Activated CD8-positive, alpha-beta memory T cell treated with anti-CD3 and anti-CD28 coated beads for 24 hours (primary cell): ENCODE results near the gene PDE4D.
"Not testable (repeated sequence)": the region's sequence is repeated elsewhere in the genome, so short reads cannot be mapped to it uniquely, and the experiment has no call there.

ENCODE experiments used
- DNase-seq: peaks from one replicate; pipeline ENCODE4 v3.0.0-alpha.2; 2020

The PDE4D gene

DNA sequence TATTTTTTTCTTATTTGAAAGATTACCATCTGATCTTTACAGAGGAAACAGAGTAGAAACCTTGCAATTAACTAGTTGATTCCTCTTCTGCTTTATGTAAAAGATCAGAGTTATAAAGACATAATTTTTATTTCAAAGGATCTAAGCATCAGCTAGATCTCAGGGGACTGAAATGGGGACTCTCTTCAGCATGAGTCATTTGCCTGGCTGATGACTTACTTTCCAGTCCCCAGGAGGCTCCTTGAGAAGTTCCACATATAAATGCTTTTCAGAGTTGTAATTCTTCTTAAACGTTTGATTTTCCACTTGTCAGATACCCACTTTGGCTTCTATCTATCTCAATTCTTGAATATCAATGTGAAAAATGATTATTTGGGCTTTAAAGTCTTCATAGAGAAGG, 921.2 kb downstream of the PDE4D start:
- no peak for DNase-seq

GRCh38 chr5:58970766-58971165, 922.8 kb downstream of the PDE4D start:
- no peak for DNase-seq

- DNase-seq = no peak
These were observed 923.7 kb downstream of the PDE4D start for GRCh38 chr5:58969795-58970194.

DNA sequence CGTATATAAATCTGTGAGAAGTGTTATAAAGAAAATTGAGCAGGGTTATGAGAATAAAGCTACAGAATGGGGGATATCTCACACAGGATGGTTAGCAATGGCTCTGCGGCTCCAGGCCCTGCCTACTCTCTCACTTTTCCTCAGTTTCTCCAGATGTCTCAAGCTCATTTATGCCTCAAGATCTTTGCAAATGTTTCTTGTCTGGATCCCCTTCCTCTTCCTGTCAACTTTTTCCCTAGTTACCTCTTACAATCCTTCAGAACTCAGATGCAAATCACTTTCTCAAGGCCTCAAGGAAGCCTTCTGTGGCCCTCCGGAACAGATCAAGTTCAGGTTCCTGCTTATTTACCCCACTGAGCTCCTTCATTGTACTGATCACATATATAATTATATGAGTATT, 924.3 kb downstream of the PDE4D start:
- DNase-seq = no peak

DNA sequence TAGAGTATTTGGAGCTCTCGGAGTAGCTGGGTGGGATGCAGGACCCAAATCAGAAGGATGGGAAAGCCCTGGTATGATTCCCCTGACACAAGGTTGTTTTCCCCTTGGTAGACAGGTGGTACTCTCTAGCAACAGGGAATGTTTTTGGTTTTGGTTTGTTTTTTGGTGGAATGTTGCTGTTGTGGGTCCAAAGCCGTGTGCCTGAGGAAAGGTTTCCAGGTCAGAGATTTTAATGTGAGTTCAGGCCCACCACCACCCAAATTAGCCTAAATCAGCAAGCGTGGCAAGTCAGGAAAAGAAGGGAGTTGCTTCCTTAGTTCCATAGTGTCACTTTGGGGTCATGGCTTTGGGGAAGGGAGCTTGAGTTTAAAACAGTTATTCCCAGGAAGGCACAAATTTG, 925.2 kb downstream of the PDE4D start:
- no peak for DNase-seq

- no peak for DNase-seq
These were observed 925.8 kb downstream of the PDE4D start for GRCh38 chr5:58967597-58968281.

GRCh38 chr5:58965677-58966414, 927.7 kb downstream of the PDE4D start:
- DNase-seq = no peak

- no peak for DNase-seq
These were observed 929.7 kb downstream of the PDE4D start for GRCh38 chr5:58963821-58964220.

DNA sequence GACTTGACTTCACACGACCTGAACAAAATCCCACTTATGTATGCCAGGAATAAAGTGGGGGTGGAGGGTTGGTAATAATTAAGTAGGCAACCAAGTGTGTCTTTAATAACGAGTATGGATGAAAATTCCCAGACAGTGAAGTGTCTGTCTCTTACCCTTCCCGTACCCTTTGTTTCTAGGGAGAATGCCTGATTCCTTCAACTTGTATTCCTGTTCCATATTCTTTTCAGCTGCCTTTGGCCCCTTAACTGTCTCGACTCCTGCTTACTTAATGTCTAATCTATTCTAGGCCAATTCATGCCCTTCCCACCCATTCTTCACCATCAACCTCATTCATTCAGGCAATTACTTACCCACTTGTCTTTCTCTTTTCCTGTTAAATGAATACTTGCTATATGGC, 930.2 kb downstream of the PDE4D start:
- DNase-seq = no peak

- DNase-seq = no peak
These were observed 931.8 kb downstream of the PDE4D start for GRCh38 chr5:58961631-58962280.

DNA sequence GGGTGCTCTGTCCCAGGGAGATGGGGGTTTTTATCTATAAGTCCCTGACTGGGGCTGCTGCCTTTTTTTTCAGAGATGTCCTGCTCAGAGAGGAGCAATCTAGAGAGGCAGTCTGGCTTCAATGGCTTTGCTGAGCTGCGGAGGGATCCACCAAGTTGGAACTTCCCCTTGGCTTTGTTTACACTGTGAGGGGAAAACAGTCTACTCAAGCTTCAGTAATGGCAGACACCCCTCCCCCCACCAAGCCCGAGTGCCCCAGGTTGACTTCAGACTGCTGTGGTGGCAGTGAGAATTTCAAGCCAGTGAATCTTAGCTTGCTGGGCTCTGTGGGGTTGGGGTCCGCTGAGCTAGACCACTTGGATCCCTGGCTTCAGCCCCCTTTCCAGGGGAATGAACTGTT, 934.8 kb downstream of the PDE4D start:
- DNase-seq = no peak

DNA sequence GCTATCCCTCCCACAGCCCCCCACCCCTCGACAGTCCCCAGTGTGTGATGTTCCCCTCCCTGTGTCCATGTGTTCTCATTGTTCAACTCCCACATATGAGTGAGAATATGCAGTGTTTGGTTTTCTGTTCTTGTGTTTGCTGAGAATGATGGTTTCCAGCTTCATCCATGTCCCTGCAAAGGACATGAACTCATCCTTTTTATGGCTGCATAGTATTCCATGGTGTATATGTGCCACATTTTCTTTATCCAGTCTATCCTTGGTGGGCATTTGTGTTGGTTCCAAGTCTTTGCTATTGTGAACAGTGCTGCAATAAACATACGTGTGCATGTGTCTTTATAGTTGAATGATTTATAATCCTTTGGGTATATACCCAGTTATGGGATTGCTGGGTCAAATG, 940.3 kb downstream of the PDE4D start:
- DNase-seq = not testable (repeated sequence)

- DNase-seq = no peak
These were observed 943.3 kb downstream of the PDE4D start for GRCh38 chr5:58950224-58950623.

DNA sequence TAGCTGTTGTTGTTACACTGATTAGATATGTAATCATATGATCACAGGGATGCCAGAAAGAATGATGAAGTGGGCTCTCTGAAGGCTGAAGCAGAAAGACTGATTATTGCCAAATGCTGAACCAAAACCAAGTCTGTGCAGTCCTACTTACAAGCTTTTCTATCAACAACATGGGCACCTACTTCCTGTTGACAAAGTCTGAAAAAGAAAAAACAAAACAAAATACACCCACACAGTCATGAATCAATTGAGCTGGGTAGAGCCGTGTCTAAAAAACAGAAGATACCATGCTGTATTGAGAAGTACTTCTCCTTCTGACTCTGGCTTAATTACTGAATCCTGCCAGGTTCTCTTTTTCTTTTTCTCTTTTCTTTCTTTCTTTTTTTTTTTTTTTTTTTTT, 947.3 kb downstream of the PDE4D start:
- no peak for DNase-seq

- no peak for DNase-seq
These were observed 949.3 kb downstream of the PDE4D start for GRCh38 chr5:58944221-58944620.

GRCh38 chr5:58940446-58940845, 953.1 kb downstream of the PDE4D start:
- DNase-seq = no peak

DNA sequence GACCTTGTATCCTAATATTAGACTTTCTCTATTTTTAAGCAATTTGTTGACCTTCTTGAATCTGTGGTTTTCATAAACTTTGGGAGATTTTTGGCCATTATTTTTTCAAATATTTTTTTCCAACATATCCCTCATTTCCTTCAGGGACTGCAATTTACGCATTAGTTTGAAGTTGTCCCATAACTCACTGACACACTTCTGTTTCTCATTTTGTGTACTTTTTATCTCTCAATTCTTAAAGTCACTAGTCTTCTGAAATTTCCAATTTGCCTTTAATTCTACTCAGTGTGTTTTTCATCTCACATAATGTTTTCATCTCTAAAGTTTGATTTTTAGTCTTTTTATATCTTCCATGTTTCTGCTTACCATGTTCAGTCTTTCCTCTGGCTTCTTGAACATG, 953.9 kb downstream of the PDE4D start:
- DNase-seq = no peak

DNA sequence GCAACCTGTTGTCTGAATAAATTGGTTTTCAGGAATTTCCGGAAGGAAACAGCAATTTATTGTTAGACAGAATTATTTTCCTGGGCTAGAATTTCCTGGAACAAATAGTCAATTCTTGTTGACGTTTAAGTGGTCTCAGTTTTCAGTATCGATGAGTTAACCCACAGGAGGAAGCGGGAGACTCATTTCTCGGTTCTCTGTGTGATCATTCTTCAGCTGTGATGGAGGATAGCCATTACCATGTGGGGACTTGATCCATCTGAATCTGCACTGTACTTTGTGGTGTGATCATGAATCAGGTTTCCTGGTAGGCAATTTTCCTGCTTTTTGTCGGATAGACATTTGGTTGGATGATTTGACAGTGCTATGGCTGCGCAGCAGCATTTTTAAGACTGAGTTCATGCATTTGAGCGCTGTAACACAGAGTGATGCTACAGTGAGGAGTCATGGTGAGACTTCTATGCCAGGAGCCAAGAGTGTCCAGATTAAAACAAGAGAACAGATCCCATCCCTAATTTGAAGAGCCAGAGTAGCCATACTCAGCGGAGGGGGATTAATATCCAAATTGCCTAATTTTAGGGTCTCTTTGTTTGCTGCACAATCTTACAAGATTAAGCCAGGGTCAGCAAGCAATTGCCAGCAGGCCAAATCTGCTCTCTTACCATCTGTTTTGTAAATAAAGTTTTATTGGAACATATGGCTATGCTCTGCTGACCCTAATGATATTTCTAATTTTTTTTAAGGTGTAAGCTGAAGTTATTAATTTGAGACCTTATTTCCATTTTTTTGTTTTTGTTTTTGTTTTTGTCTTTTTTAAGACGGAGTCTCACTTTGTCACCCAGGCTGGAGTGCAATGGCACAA, 954.7 kb downstream of the PDE4D start:
- DNase-seq = no peak

DNA sequence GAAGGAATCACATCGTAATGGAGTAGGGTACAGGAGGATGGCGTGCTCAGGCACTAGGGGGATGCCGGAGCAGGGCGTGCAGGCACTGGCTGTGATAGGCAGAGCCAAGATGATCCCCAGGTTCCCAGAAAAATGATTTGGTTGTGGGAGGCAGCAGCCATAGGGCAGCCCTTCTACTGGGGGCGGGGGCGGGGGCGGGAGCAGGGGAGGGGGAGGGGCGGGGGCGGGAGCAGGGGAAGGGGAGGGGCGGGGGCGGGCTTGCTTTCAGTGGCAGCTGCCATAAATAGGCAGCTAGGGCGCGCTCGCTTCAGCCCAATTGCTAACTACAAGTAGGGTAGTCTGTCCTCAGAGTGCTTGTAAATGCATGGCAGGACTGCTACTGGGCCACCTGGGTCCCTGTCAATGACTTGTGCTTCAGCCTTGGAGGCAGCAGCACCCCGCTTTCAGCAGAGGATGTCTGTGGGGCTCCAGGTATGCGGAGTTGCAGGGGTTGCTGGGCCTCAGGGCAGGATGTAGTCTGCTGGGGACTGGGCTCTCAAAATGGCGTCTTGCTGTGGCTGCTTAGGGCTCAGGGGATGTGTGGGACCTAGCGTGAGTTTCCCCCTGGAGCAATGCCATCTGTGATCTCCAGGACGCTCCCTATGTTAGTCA, 956.4 kb downstream of the PDE4D start:
- DNase-seq = no peak

DNA sequence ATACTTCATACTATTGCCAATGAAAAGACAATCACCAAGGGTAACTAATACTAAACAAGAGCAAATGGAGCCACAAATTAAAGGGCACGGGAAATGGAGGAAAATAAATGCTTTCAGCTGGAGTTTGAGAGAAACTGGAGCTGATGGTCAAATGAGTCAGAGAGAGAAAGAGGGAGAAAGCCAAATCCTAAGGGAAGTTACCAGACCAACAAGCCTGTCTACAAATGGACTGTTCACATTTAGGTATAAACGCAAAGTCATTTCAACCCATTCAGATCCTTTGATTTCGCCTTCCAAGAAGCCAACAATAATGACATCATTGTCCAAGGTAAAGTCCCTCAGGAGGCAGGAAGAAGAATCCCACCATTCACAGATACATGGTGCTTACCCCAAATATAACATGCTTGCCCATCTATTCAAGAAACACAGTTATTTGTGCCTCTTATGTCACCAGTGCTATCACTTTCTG, 958.9 kb downstream of the PDE4D start:
- DNase-seq = no peak

DNA sequence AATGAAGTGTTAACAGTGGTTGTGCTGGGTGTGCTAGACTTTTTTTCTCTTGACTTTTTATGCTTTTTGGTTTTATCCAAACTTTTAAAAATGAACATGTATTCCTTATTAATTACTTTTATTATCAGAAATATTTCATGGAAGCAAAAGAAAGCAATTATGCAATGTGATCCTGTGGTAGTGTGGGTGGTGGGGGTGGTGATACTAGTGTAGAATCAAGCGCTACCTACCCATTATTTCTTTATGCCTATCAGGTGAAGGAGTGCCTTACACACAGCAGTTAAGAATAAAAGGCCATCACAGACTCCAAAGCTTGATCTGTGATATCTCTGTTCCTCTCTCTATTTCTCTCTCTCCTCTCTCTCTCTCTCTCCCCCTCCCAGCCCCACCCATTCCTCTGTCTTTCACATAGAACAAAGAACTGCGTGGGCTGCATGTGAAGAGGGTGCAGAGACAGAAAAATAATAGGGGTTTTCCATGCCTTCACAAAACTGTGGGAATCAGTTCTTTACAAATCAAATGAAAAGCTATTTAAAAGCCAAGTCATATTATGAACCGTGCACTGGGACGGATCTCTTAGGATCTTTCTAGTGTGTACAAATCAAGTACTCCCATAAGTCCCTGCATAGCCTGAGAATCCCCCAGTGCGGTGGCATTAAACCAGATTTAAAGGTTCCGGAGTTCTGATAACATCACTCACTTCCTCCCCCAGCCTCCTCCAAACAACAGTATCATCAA, 959.5 kb downstream of the PDE4D start:
- no peak for DNase-seq
